ENCODE results near the gene BRD2.

The BRD2 gene

DNA sequence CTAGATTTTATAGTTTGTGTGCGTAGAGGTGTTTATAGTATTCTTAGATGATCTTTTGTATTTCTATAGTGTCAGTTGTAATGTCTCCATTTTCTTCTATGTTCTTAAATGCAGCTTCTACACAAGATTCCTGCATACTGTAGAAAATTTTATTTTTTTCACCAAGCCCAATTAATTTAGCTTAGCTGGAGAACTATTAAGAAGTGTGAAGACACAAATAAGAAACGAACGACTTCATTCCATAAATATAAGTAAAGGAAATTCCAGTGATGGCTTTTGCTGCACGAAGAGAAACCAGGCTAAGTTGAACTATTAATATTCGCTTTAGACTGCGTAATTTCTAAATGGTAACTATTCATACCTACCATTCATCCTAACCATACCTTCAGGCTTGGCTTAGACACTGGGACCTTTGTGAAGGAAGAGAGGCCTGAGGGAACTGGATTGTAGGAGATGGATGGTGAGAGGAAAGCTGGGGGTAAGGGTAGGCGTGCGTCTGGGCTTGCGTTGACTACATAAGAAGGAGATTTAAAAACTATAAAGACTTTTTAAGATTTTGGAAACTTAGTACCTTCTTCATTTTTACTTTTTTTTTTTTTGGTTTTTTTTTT is 25.1 kb downstream of the BRD2 start:
- DNase-seq (ENCODE audit: low read depth), result no peak

DNA sequence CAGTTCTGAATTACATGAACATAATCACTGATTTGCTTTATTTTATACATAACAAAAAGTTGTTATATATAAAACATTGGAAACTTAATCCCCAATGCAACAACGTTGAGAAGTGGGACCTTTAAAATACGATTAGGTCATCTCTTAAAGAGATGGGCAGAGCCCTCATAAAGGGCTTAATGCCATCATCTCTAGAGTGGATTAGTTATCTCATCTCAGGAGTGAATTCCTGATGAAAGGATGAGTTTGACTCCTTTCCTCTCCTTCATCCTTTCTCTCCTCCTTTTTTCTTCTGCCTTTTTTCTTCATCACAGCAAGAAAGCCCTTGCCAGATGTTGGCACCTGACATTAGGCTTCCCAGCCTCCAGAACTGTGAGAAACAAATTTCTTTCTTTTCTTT is 27.1 kb downstream of the BRD2 start:
- DNase-seq (ENCODE audit: low read depth), result no peak

DNA sequence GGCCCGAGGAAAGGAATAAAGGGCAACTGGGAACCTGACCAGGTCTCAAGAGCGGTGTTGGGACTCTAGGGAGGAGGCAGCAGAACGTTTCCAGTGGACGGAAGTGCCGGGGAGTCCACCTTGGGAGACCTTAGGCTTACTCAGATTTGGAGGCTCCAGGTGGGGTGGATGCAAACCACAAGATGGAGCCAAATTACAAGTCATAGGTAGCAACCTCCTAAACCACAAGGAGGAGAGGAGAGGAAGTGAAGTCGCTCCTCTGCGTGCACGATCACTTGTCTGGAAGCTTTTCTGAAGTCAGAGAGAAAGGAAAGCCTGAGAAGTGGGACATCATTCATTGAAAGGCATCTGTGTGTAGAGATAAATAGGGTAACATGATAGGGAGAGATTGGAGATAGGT is 31.7 kb downstream of the BRD2 start:
- no peak for DNase-seq (ENCODE audit: low read depth)

DNA sequence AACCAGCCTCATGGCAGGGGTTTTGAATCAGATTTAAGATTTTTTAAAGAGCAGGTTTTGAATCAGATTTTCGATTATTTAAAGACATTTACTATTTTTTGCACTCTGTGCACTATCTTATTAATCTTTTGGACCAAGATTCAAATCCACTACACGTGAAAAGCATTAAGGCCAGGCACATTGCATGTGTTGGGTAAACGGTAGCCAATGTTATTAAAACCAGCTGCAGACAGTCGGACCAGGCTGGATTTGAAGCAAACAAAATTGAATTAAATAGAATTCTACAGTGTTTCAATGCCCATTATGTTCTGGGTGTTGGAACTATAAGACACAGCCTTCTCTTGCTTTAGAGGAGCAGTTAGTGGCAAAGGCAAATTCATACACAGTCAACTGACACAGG is 33.3 kb downstream of the BRD2 start:
- DNase-seq (ENCODE audit: low read depth), result no peak

DNA sequence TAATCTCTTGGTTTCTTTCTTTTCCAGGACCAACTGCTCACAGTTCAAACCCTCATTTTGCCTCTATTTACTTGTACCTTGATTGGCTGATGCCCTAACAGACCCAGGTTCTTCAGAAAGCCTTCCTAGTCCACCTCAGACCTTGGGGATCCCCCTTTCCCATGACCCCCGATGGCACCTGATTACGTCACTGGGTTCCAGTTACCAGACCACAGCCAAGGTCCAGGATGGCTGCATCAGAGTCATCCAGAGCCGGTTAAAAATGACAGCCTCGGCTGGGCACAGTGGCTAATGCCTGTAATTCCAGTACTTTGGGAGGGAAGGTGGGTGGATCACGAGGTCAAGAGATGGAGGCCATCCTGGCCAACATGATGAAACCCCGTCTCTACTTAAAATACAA is 36.5 kb downstream of the BRD2 start:
- no peak for DNase-seq (ENCODE audit: low read depth)

DNA sequence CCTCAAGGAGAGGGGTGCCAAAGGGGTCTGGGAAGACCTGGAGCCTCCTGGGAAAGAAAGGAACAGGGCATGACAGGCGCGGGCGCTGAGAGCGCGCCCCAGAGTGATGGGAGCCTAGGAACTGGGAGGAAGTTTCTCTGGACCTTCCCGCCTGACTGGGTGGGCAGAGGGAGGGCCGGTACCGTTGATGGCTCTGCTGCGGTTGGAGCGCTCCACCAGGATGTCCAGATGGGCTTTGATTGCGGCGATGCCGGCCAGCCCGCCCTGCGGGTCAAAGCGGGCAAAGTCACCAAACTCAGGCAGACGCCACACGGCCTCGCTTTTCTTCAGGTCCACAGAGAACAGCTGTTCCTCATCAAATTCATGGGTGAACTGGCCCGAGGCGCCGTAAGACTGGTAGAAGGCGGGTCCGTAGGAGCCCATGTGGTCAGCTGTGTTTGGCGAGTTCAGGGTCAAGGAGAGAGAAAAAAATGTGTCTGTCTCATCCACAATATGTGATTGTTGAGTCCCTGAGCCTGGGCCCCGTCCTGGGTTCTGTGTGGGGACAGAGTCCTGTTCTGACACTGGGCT is 39.5 kb downstream of the BRD2 start:
- no peak for DNase-seq (ENCODE audit: low read depth)

DNA sequence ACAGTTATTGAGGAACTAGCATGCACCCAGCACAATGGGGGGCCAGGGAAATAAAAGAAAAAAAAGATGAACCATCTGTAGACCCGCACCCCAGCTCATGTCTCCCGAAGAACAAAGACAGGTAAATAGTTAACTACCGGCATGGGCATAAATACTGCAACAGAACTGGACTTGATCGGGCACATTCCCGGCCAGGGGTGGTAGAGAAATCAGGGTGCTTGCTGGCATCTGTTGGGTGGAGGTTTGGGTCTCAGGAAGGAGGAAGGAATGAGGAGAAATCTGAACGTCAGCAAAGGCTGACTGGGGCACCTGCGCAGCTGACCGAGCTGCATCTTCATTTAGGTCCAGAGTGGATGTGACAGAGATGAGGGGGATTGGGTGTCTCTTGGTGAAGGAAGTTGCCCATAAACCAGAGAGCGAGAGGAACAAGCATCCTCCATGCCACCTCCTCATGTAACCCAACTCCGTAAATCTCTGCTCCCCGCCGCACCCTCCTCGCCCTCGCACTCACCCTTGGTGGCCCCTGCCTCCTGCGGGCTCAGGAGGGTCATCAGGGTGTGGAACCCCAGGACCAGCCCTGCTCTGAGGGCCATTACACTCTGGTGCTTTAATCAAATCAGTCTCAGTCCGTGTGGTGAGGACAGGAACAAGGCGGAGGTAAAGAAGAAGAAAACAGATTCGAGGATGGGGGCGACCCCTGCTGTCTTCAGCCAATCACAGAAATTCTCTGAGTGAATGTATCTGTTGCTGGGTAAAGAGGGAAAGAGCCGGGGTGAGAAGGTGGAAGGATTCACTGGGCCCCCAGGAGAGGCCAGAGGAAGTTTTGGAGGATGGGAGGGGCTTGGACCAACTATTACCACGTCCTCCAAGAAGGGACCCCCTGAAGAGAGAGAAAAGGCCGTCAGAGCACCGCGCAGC is 40.8 kb downstream of the BRD2 start, which contains the start of gene HLA-DOA:
TSS of gene HLA-DOA (minus strand) at position 648 of the 918 bp plus-strand sequence.
- peak; percentile 20 for DNase-seq (ENCODE audit: low read depth)

DNA sequence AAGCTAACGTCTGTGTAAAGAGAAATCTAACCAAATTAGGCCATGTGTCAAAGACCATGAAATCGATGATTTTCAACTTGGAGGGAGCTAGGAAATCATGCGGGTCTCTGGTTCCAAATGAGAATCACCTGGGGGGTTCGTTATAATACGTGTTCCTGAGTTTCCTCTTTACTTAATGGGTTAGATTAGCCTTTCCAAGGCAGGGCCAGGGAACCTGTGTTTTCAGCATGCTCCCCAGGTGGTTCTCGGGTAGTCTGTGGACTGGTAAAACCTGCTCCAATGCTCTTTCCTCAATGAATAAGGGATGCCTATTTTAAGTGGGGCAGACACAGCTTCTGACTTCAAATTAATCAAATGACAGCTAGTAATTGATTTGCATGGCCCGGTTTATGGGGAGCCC is 42.0 kb downstream of the BRD2 start:
- no peak for DNase-seq (ENCODE audit: low read depth)

DNA sequence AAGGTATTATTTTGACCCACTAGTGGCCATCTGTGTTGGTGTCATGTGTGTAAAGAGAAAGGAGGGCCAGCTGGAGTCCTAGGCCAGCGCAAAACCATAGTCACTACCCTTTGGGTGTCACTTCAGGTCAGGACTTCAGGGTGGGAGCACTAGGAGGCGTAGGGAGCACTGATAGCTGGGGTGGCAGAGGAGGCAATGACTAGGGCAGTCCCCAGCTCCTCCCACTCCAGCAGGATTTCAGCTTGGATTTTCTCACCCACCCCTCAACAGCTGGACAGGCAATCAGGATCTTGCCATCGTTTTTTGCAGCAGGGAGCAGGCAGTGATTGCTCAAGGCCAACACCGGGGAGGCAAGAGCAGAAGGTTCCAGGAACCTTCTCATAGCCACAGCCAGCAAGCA is 45.2 kb downstream of the BRD2 start:
- no peak for DNase-seq (ENCODE audit: low read depth)

DNA sequence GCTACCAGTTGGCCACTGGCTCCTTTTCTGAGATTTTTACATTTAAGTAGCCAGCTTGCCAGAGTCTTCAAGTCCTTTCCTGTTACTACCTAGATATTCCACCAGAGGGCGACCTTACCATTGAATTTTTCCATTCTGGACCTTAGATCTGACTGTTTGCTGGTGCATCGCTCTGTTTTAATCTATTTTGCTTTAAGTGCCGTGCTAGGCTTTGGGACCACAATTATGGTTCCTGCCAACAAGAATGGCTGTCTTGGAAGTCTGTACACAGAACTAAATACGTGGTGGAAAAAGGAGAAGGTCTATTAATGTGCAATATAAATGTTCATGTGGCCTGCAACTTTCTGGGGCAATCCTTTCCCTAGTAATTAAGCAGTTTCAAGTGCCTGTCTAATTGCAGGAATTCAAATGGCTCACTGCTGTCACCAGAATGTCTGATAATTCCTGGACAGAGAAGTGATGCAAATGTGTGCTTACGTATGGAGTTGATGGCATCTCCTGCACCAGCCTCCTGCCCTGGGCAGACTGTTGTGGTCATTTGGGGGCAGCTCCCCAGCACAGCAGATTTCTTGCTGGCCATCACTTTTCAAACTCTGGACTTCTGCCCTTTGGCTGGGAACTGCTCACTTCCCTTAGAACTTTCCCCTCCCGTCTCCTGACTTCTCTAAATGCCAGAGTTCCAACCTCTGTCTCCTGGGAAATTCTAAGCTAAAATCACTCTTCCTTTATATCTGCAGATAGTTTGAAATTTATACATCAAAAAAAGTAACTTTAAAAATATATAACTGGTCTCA is 46.6 kb downstream of the BRD2 start:
- DNase-seq (ENCODE audit: low read depth), result no peak

DNA sequence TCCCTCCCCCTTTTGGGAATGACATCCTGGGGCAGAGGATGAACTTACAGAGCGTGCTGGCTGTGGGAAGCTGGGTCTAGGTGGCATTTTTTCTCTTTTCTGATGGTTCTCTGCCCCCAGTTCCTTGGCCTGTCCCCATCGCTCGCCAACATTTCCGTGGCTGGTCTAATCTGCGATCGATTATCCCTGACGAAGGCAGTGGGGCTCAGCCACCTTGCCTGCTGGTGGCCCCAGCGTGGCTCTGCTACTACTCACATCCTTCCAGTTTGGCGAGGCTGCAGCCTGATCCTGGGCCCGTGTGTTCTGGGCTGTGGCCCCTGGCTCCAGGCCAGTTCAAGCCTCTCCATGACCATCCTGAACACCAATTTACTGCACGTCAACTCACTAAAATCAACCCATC is 47.4 kb downstream of the BRD2 start:
- DNase-seq (ENCODE audit: low read depth), result no peak

DNA sequence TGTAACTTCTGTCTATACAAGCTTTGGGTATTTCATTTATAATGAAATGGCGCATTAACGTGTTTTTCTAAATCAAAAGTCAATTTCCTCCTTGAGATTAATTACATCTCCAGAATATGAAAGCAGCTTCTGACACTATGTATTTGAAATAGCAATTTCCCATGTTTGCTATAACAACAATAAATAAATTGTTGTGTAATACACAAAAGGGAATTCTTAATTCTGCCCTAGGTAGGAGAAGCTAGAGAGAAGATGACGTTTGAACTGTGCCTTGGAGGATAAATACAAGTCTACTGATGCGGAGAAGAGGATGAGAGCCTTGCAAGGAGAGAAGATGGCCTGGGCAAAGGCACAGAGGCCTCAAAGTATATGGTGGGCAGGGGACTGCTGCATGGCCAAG is 48.6 kb downstream of the BRD2 start:
- no peak for DNase-seq (ENCODE audit: low read depth)

DNA sequence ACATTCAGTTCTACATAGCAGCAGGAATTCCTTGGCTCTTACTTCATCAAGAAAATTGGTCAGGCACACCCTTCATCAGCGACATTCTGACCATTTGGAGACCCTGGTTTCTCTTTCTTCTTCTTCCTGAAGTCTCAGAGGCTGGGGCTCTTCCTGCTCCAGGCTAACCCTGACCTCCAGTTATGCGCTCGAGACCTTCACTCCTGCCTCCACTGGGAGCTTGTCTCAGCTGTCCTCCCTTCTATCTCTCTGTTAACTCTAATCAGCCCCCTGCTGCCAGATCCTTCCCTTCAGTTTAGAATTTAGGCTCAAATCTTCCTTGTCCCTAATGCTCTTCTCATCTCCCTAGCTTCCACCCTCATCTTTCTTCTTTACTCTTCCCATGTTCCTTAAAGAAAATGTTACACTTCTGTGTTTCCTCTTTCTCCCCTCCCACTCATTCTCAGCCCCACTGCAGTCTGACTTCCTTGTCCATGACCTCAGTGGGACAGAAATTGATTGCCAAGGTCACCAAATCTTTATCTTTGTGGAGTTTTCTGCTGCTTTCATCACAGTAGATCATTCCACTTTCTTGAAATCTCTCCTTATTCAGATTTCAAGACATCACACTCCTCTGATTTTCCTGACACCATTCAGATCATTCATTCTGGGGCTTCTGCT is 49.4 kb downstream of the BRD2 start:
- no peak for DNase-seq (ENCODE audit: low read depth)

DNA sequence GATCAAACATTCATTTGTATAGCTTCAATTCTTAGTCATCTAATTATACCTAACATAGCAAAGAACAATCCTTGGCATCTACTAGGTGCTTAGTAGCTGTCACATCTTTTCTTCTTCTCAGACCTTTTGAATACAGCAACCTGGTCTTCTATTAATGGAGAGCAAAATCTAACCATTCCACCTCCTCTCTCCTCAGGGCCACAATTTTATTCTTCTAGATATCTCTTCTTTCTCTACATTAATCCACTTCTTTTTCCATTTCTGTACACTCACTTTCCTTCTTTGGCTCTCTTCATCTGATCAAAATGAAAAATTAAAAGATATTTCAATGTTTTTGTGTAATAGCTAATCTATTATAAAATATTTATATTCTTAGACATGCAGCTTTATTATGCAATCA is 50.0 kb downstream of the BRD2 start:
- DNase-seq (ENCODE audit: low read depth), result no peak

DNA sequence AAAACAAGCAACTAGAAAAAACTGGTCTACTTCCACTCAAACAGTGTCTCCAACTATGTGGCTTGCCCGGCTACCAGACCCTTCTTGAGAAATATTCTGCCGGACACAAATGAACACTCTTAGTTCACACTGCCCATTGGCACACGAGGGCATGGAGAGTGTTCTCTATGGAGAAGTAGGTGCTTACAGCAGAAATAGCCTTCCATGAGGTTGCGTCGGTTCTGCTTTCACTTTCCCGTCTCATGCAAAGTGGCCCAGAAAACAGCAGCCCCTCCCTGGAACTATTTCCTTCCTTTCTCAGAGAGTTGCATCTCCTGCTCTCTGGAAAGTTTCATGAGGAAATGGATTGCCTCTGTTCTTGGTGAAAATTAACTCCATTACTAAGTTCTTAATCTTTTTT is 50.5 kb downstream of the BRD2 start:
- DNase-seq (ENCODE audit: low read depth), result no peak

DNA sequence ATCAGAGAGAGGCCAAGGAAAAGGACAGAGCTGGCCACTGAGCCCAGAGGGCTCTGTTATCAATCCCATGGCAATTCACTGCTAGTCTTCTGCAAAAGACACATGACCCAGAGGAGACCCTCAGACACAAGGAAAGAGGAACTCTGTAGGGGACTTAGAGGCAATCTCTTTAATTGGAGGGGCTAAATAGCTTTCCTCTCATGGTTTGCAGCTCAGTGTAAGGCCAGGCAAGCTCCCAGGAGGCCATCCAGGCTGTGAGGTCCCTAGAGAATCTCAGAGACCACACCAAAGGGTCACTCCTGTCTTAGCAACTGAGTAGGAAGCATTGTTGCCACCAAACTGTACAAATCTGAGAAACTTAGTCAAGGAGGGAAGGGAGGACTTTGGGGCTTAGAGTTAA is 51.0 kb downstream of the BRD2 start:
- DNase-seq (ENCODE audit: low read depth), result no peak

DNA sequence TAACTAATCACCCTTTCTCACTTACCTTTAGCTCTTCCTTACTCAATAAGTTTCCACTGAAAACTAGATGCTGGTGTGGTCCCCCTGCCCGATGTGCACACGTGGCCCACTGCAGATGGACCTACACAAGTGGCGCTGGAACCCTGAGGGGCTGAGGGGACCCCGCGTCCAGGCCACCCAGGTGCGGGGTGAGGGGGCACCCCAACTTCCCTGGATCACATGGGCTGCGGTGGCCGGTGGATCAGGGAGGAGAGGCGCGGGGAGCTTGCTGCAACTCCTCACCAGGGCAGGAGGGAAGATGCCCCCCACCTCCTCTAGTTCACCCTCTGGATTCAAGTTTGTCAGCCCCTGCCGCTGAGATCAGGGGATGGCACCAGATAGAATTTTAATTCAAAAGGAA is 53.5 kb downstream of the BRD2 start:
- no peak for DNase-seq (ENCODE audit: low read depth)

DNA sequence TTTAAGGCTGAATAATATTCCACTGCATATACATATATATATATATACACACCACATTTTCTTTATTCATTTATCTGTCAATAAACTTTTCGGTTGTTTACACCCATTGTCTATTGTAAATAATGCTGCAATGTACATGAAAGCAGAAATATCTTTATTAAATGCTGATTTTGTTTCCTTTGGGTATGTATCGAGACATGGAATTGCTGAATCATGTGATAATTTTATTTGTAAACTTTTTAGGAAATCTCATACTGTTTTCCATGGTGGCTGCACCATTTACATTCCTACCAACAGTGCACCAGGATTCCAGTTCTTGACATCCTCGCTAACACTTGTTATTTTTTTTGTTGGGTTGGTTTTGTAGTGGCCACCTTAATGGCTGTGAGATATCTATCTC is 55.1 kb downstream of the BRD2 start:
- DNase-seq (ENCODE audit: low read depth), result no peak

DNA sequence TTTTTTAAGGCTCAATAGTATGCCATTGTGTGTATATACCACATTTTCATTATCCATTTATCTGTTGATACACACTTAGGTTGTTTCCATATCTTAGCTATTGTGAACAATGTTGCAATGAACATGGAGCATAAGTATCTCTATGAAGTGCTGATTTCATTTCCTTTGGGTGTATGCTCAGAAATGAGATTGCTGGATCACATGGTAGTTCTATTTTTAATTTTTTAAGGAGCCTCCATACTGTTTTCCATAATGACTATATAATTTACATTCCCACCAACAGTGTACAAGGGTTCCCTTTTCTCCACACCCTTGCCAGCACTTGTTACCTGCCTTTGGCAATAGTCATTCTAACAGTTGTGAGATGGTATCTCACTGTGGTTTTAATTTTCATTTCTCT is 56.1 kb downstream of the BRD2 start:
- no peak for DNase-seq (ENCODE audit: low read depth)

DNA sequence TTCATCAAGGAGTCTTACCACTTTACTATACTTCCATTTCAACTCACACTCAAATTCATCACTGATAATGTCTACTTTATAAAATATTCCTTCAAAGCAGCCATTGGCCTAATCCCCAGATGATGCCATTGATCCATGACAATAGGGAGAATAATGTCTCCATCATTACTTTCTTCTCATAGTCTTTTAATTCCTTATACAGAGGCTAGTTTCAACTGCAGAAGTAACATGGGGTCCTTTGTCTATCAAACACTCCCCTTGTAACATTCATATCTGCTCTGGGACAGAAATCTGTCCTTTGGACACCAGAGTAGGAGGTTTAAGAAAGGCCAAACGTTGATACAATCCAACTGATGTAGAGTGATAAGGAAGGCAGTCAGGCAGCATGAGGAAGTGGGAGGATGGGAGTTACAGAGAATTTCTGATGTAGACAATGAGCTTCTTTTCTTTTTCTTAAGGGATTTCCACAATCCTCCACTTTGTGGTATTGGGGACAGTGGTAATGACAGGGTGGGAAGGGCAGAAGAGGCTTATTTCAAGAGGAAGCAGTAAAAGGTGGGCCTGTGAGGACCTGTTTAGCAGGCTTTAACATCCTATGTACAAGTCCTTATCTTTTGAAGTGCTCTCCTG is 59.9 kb downstream of the BRD2 start:
- no peak for DNase-seq (ENCODE audit: low read depth)
